ENCODE measurements around the gene MMP3.

DNA sequence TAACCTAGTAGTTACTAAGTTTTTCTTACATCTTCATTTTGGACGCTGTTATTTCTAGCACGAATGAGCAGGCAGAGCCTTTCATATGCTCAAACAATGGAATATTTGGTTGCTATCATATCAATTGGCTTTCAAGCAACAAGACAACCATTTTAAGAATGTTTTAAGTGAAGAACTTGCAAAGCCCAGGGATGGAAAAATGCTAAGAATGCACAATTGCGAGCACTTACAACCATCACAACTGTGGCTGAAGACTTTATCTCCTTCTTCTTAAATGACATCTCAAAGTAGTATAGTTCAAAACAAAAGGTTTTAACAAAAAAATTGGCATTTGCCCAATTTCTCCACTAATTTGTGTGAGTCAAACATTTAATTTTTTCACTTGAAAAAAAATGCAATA lies 37.1 kb downstream of the MMP3 start:
- TF ChIP-seq, protein P1, sequence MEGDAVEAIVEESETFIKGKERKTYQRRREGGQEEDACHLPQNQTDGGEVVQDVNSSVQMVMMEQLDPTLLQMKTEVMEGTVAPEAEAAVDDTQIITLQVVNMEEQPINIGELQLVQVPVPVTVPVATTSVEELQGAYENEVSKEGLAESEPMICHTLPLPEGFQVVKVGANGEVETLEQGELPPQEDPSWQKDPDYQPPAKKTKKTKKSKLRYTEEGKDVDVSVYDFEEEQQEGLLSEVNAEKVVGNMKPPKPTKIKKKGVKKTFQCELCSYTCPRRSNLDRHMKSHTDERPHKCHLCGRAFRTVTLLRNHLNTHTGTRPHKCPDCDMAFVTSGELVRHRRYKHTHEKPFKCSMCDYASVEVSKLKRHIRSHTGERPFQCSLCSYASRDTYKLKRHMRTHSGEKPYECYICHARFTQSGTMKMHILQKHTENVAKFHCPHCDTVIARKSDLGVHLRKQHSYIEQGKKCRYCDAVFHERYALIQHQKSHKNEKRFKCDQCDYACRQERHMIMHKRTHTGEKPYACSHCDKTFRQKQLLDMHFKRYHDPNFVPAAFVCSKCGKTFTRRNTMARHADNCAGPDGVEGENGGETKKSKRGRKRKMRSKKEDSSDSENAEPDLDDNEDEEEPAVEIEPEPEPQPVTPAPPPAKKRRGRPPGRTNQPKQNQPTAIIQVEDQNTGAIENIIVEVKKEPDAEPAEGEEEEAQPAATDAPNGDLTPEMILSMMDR (IDR thresholded peaks at IDR 0.05 in 4 of 5, conservative IDR thresholded peaks at IDR 0.05 in 1 of 5): no peak
- TF ChIP-seq POLR2A (IDR thresholded peaks at IDR 0.05): no peak

Measured in gastrocnemius medialis (tissue), 4 donors.